IgD-negative memory B cell (primary cell): ENCODE results near the gene RPS17. TPM values are rescaled to one million over a fixed set of nuclear protein-coding genes. Genes with fewer than 3 reads are reported as not detected.

Experiments used
- H3K27ac Mint-ChIP-seq, 3 donors: one replicate each; pipeline ENCODE4 v1.8.0; 2020 to 2022; ENCODE audit warnings: mild to moderate bottlenecking in 3 of 3, mixed read lengths in 3 of 3, moderate library complexity in 1 of 3
- H3K27me3 Mint-ChIP-seq: one replicate; pipeline ENCODE4 v1.8.0; 2021; ENCODE audit warnings: mixed read lengths
- H3K36me3 Mint-ChIP-seq: one replicate; pipeline ENCODE4 v1.8.0; 2020; ENCODE audit warnings: mild to moderate bottlenecking, mixed read lengths
- H3K4me1 Mint-ChIP-seq, 3 donors: one replicate each; pipeline ENCODE4 v1.8.0; 2020 to 2022; ENCODE audit warnings: mixed read lengths in 3 of 3, mild to moderate bottlenecking in 1 of 3
- H3K4me3 Mint-ChIP-seq, 4 donors: one replicate each; pipeline ENCODE4 v1.8.0; 2020 to 2022; ENCODE audit warnings: mild to moderate bottlenecking in 4 of 4, mixed read lengths in 4 of 4, moderate library complexity in 3 of 4
- H3K9me3 Mint-ChIP-seq, 3 donors: one replicate each; pipeline ENCODE4 v1.8.0; 2020 to 2021; ENCODE audit warnings: mixed read lengths in 3 of 3, mild to moderate bottlenecking in 1 of 3
- polyA plus RNA-seq: library from polyadenylated mRNA; unstranded; fragments of 300-500 nt; fragmentation: Illumina TruSeq; gene quantifications from one replicate; pipeline ENCODE4 v1.2.3, GENCODE V29; 2021

Gene RPS17
- polyA plus RNA-seq, 1 donor from 2014 or later, result 1,332 TPM

- peaks cover 0 to 4% (median 0%) of the 10 kb centered on the region in 3 donors for H3K4me1 Mint-ChIP-seq
- H3K9me3 Mint-ChIP-seq, result peaks cover 0 to 2% (median 0%) of the 10 kb centered on the region in 3 donors
- no peaks in the 10 kb centered on the region for H3K27me3 Mint-ChIP-seq
- H3K36me3 Mint-ChIP-seq, result no peaks in the 10 kb centered on the region
- H3K4me3 Mint-ChIP-seq, result no peak overlapping the region
- no peak overlapping the region for H3K27ac Mint-ChIP-seq
These were observed 16.2 kb upstream of the RPS17 start for GRCh38 chr15:82556315-82557035.

- H3K27ac Mint-ChIP-seq, result no peak overlapping the region
- peaks cover 0 to 2% (median 0%) of the 10 kb centered on the region in 3 donors for H3K9me3 Mint-ChIP-seq
These were observed 14.6 kb upstream of the RPS17 start for GRCh38 chr15:82554849-82555248.

GRCh38 chr15:82554351-82554750, 14.1 kb upstream of the RPS17 start:
- Mint-ChIP-seq H3K27ac (no peak overlapping the region), H3K27me3 (no peaks in the 10 kb centered on the region), H3K4me3 (no peak overlapping the region), H3K36me3 (no peaks in the 10 kb centered on the region), H3K9me3 (peaks cover 0 to 2% (median 0%) of the 10 kb centered on the region in 3 donors), H3K4me1 (peaks cover 0 to 4% (median 0%) of the 10 kb centered on the region in 3 donors)

More at GRCh38 chr15:82554849-82555248, 14.6 kb upstream of the RPS17 start:
- Mint-ChIP-seq H3K36me3 (no peaks in the 10 kb centered on the region), H3K4me1 (peaks cover 0 to 4% (median 0%) of the 10 kb centered on the region in 3 donors), H3K27me3 (no peaks in the 10 kb centered on the region), H3K4me3 (no peak overlapping the region)

- Mint-ChIP-seq H3K27ac (peak overlapping the region in 1 of 3 donors; percentile 22), H3K27me3 (no peaks in the 10 kb centered on the region), H3K4me3 (no peak overlapping the region), H3K36me3 (no peaks in the 10 kb centered on the region), H3K4me1 (peaks cover 0 to 4% (median 0%) of the 10 kb centered on the region in 3 donors), H3K9me3 (peaks cover 0 to 2% (median 0%) of the 10 kb centered on the region in 3 donors)
These were observed 13.6 kb upstream of the RPS17 start for GRCh38 chr15:82553846-82554245.

GRCh38 chr15:82552861-82553260, 12.6 kb upstream of the RPS17 start:
- Mint-ChIP-seq H3K27me3 (no peaks in the 10 kb centered on the region), H3K4me1 (peaks cover 0 to 4% (median 0%) of the 10 kb centered on the region in 3 donors), H3K4me3 (no peak overlapping the region), H3K36me3 (no peaks in the 10 kb centered on the region), H3K27ac (no peak overlapping the region), H3K9me3 (peaks cover 0 to 2% (median 0%) of the 10 kb centered on the region in 3 donors)

- no peaks in the 10 kb centered on the region for H3K27me3 Mint-ChIP-seq
These were observed 11.5 kb upstream of the RPS17 start for GRCh38 chr15:82551646-82552247.

GRCh38 chr15:82549199-82549665, 9.0 kb upstream of the RPS17 start:
- Mint-ChIP-seq H3K4me1 (peaks cover 0 to 4% (median 0%) of the 10 kb centered on the region in 3 donors), H3K27me3 (no peaks in the 10 kb centered on the region)

More at GRCh38 chr15:82551646-82552247, 11.5 kb upstream of the RPS17 start:
- Mint-ChIP-seq H3K4me1 (peaks cover 0 to 4% (median 0%) of the 10 kb centered on the region in 3 donors), H3K27ac (no peak overlapping the region), H3K9me3 (peaks cover 0 to 2% (median 0%) of the 10 kb centered on the region in 3 donors), H3K36me3 (no peaks in the 10 kb centered on the region), H3K4me3 (no peak overlapping the region)

GRCh38 chr15:82548700-82549099, 8.4 kb upstream of the RPS17 start:
- no peak overlapping the region for H3K27ac Mint-ChIP-seq
- H3K27me3 Mint-ChIP-seq, result no peaks in the 10 kb centered on the region
- H3K4me3 Mint-ChIP-seq, result peak overlapping the region in 1 of 4 donors; percentile 24
- no peaks in the 10 kb centered on the region for H3K36me3 Mint-ChIP-seq
- H3K4me1 Mint-ChIP-seq, result peaks cover 0 to 4% (median 0%) of the 10 kb centered on the region in 3 donors
- no peaks in the 10 kb centered on the region for H3K9me3 Mint-ChIP-seq

More at GRCh38 chr15:82549199-82549665, 9.0 kb upstream of the RPS17 start:
- Mint-ChIP-seq H3K9me3 (no peaks in the 10 kb centered on the region), H3K4me3 (no peak overlapping the region), H3K27ac (no peak overlapping the region), H3K36me3 (no peaks in the 10 kb centered on the region)

GRCh38 chr15:82545478-82545877, 5.2 kb upstream of the RPS17 start:
- Mint-ChIP-seq H3K36me3 (no peaks in the 10 kb centered on the region), H3K4me3 (peak overlapping the region in 1 of 4 donors; percentile 50), H3K9me3 (no peaks in the 10 kb centered on the region), H3K27me3 (no peaks in the 10 kb centered on the region), H3K27ac (no peak overlapping the region), H3K4me1 (peaks cover 0 to 5% (median 5%) of the 10 kb centered on the region in 3 donors)

GRCh38 chr15:82545002-82545401, 4.7 kb upstream of the RPS17 start:
- Mint-ChIP-seq H3K4me1 (peaks cover 0 to 9% (median 5%) of the 10 kb centered on the region in 3 donors), H3K27ac (peak overlapping the region in 1 of 3 donors; percentile 90), H3K4me3 (peak overlapping the region in 1 of 4 donors; percentile 50), H3K36me3 (no peaks in the 10 kb centered on the region), H3K27me3 (no peaks in the 10 kb centered on the region), H3K9me3 (no peaks in the 10 kb centered on the region)

GRCh38 chr15:82544431-82544830, 4.2 kb upstream of the RPS17 start:
- Mint-ChIP-seq H3K36me3 (no peaks in the 10 kb centered on the region), H3K9me3 (no peaks in the 10 kb centered on the region), H3K27ac (no peak overlapping the region)

GRCh38 chr15:82543160-82543559, 2.9 kb upstream of the RPS17 start:
- H3K4me1 Mint-ChIP-seq, result peaks cover 7 to 19% (median 11%) of the 10 kb centered on the region in 3 donors
- peak overlapping the region in 2 of 4 donors; percentile 25 to 59 for H3K4me3 Mint-ChIP-seq
- H3K36me3 Mint-ChIP-seq, result peaks cover 2% of the 10 kb centered on the region
- H3K27me3 Mint-ChIP-seq, result no peaks in the 10 kb centered on the region
- H3K9me3 Mint-ChIP-seq, result no peaks in the 10 kb centered on the region
- H3K27ac Mint-ChIP-seq, result no peak overlapping the region

More at GRCh38 chr15:82544431-82544830, 4.2 kb upstream of the RPS17 start:
- peaks cover 0 to 13% (median 5%) of the 10 kb centered on the region in 3 donors for H3K4me1 Mint-ChIP-seq
- H3K4me3 Mint-ChIP-seq, result peak overlapping the region in 1 of 4 donors; percentile 50
- no peaks in the 10 kb centered on the region for H3K27me3 Mint-ChIP-seq

- Mint-ChIP-seq H3K27ac (peak overlapping the region; percentile 97 to 98 (median 98)), H3K4me3 (peak overlapping the region; percentile 96 to 99 (median 98)), H3K27me3 (no peaks in the 10 kb centered on the region), H3K4me1 (peaks cover 11 to 19% (median 18%) of the 10 kb centered on the region in 3 donors), H3K36me3 (peaks cover 6% of the 10 kb centered on the region), H3K9me3 (no peaks in the 10 kb centered on the region)
These were observed 751 bp upstream of the RPS17 start for GRCh38 chr15:82540984-82541431.

- Mint-ChIP-seq H3K36me3 (peaks cover 8% of the 10 kb centered on the region), H3K27me3 (no peaks in the 10 kb centered on the region), H3K4me1 (peaks cover 11 to 19% (median 18%) of the 10 kb centered on the region in 3 donors), H3K27ac (peak overlapping the region; percentile 97 to 98 (median 98)), H3K4me3 (peak overlapping the region; percentile 96 to 99 (median 98)), H3K9me3 (no peaks in the 10 kb centered on the region)
These were observed 584 bp downstream of the RPS17 start for GRCh38 chr15:82539691-82540054.
